Testis (tissue), 2 donors: Measurements from ENCODE around the gene CST6.

Experiments used
- POLR2A ChIP-seq: fragments of 450-650 bp; IDR thresholded peaks from one replicate; pipeline ENCODE4 v1.6.1; 2017; ENCODE audit warnings: antibody characterized with exemption, mild to moderate bottlenecking, moderate library complexity
- TF ChIP-seq, protein P1 (sequence below), 3 experiments: fragments of 450-650 bp in 2 of 3; fragments of 200-600 bp in 1 of 3; sonication (generic) in 1 of 3; IDR thresholded peaks; one replicate each; pipeline ENCODE4 v1.5.1; 2016 to 2019; ENCODE audit warnings: antibody characterized with exemption in 3 of 3, mild to moderate bottlenecking in 2 of 3, moderate library complexity in 1 of 3

DNA sequence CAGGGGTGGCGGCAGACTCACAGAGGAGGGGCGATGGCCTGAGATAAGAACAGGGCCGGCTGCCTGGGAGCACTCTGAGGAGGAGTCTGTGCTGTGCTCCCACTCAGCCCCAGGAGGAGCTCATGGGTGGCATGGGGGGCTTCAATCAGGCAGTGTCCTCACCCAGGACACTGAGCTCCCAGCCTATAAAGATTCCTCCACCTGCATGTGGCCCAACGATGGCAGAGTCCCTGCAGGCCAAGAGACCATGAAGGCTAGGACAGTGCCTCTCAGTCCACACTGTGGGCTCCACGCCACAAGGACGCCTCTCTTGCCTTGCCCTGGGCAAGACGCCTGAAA is 1.9 kb downstream of the CST6 start:
- TF ChIP-seq, protein P1, sequence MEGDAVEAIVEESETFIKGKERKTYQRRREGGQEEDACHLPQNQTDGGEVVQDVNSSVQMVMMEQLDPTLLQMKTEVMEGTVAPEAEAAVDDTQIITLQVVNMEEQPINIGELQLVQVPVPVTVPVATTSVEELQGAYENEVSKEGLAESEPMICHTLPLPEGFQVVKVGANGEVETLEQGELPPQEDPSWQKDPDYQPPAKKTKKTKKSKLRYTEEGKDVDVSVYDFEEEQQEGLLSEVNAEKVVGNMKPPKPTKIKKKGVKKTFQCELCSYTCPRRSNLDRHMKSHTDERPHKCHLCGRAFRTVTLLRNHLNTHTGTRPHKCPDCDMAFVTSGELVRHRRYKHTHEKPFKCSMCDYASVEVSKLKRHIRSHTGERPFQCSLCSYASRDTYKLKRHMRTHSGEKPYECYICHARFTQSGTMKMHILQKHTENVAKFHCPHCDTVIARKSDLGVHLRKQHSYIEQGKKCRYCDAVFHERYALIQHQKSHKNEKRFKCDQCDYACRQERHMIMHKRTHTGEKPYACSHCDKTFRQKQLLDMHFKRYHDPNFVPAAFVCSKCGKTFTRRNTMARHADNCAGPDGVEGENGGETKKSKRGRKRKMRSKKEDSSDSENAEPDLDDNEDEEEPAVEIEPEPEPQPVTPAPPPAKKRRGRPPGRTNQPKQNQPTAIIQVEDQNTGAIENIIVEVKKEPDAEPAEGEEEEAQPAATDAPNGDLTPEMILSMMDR (IDR thresholded peaks at IDR 0.05): no peak
- TF ChIP-seq POLR2A: no peak
